Mesodermal cell (in vitro differentiated cells): Measurements from ENCODE around the gene RICTOR.

Experiments used
- H3K27ac ChIP-seq: 2 replicates; pipeline ENCODE4 v1.7.0; 2013; ENCODE audit warnings: mild to moderate bottlenecking, low read depth, low read length, moderate library complexity; ENCODE audit not compliant: severe bottlenecking
- H3K36me3 ChIP-seq: 2 replicates; pipeline ENCODE4 v1.7.1; 2013; ENCODE audit warnings: mild to moderate bottlenecking, low read length, moderate library complexity; ENCODE audit not compliant: control insufficient read depth, insufficient read depth
- H3K4me1 ChIP-seq: one replicate; pipeline ENCODE4 v1.7.1; 2013; ENCODE audit warnings: mild to moderate bottlenecking, low read length; ENCODE audit not compliant: insufficient read depth, control insufficient read depth, poor library complexity, severe bottlenecking
- H3K4me3 ChIP-seq: 2 replicates; pipeline ENCODE4 v1.7.0; 2013; ENCODE audit warnings: low read length, control low read depth, mild to moderate bottlenecking; ENCODE audit not compliant: insufficient read depth, poor library complexity, severe bottlenecking; ENCODE audit errors: extremely low read depth
- H3K9me3 ChIP-seq: 2 replicates; pipeline ENCODE4 v1.7.1; 2013; ENCODE audit warnings: mild to moderate bottlenecking, low read length, moderate library complexity; ENCODE audit not compliant: control insufficient read depth
- WGBS, 2 experiments: methylation state at CpG; one replicate each; pipeline ENCODE4 v1.1.5; 2013; ENCODE audit warnings: missing lambda C conversion rate in 2 of 2; ENCODE audit not compliant: insufficient coverage in 2 of 2; 5-methylcytosine and 5-hydroxymethylcytosine counted together

Gene RICTOR

DNA sequence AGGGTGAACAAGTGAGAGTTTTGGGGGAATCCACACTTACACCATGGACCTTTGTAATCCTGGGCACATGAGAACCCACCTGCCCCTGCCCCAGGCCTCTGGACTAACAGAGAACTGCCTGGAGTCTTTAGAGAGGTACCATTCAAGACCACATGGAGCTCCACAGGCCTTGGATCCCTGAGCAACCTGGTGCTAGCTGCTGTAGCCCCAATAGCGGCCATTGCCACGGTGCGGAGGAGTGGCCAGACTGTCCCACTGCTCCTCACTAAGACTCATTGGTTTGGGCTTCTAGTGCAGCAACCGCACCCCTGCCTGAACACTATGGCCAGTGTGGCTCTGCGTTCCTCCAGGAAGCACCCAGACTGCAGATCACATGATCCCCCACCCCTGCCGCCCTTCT lies 182.6 kb downstream of the RICTOR start:
- WGBS, 2 experiments = 90 to 92% methylated on average over 5 of the region's 6 CpGs
- Histone ChIP-seq H3K9me3 (peaks cover 6% of the 10 kb centered on the region), H3K4me3 (no peak overlapping the region), H3K36me3 (no peaks in the 10 kb centered on the region), H3K27ac (no peak overlapping the region), H3K4me1 (no peaks in the 10 kb centered on the region)

DNA sequence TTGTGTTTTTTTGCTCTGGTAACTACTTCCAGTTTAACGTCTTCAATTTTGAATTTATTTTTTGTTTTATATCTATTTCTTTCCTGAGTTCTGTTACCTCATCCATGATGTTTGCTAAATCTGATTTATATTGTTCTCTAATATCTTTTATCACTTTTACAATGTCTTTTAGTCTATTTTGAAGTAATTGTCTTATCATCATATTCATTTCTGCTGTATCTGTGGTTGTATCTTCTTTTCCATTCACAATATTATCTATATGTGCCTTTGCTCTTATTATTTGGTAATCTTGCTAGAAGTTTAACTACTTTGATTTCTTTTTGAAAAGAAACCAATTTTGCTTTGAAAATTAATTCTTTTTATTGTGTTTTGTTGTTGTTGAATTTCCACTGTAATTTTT lies 184.8 kb downstream of the RICTOR start:
- Histone ChIP-seq H3K9me3 (no peaks in the 10 kb centered on the region), H3K4me3 (no peak overlapping the region), H3K4me1 (no peaks in the 10 kb centered on the region), H3K36me3 (peaks cover 2% of the 10 kb centered on the region), H3K27ac (no peak overlapping the region)
- WGBS, 2 experiments = no CpG with 5 or more reads among the region's 1 CpG

DNA sequence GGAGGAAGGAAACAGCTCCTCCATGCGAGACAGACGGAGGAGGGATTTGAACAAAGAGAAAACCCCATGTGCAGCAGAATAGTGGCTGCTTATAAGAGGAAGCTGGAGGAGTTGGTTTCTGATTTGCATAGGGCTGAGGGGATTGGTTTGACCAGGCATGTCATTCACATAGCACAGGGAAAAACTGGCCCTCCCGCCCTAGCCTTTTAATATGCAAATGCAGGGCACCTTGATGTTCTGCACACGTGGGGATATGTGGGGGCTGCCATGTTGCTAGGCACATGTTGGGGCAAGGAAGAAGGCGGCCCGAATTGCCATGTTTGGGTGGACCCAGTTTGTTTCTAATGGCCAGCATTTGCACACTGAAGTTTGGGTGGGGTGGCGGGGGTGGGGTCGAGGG lies 186.2 kb downstream of the RICTOR start:
- 78 to 82% methylated on average over 4 to 5 of the region's 8 CpGs for WGBS, 2 experiments
- Histone ChIP-seq H3K27ac (no peak overlapping the region), H3K4me3 (no peak overlapping the region), H3K9me3 (no peaks in the 10 kb centered on the region), H3K4me1 (no peaks in the 10 kb centered on the region), H3K36me3 (peaks cover 4% of the 10 kb centered on the region)
